ENCODE data around the gene KPNA5.

DNA sequence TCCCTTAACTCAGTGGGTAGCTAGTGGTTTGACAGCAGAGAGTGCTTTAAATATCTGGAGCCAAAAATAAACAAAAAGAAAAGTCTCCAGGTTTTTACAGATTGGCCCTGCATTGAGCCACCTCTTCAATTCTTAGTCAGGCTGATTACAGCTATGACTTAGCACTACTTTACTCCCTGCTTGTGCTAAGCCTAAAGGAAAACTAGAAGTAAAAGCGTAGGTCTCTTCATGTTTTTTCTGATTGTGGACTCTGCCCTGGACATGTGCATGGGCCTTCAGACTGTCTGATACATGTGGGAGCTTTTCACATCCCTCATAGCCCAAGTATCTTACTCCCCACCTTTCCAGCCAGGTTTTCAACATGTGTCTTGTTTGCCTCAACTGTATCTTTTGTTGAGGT, 33.3 kb downstream of the KPNA5 start:
- TF ChIP-seq, protein P1, sequence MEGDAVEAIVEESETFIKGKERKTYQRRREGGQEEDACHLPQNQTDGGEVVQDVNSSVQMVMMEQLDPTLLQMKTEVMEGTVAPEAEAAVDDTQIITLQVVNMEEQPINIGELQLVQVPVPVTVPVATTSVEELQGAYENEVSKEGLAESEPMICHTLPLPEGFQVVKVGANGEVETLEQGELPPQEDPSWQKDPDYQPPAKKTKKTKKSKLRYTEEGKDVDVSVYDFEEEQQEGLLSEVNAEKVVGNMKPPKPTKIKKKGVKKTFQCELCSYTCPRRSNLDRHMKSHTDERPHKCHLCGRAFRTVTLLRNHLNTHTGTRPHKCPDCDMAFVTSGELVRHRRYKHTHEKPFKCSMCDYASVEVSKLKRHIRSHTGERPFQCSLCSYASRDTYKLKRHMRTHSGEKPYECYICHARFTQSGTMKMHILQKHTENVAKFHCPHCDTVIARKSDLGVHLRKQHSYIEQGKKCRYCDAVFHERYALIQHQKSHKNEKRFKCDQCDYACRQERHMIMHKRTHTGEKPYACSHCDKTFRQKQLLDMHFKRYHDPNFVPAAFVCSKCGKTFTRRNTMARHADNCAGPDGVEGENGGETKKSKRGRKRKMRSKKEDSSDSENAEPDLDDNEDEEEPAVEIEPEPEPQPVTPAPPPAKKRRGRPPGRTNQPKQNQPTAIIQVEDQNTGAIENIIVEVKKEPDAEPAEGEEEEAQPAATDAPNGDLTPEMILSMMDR (CRISPR knock-in tag; IDR thresholded peaks at IDR 0.05): no peak
- TF ChIP-seq SOX6 (IDR thresholded peaks at IDR 0.05) (no peak), SOX6 (CRISPR knock-in tag; IDR thresholded peaks at IDR 0.05) (no peak), PAWR (CRISPR knock-in tag; IDR thresholded peaks at IDR 0.05; ENCODE audit: borderline replicate concordance) (no peak), SRY (CRISPR knock-in tag; IDR thresholded peaks at IDR 0.05) (no peak), ZSCAN20 (CRISPR knock-in tag; IDR thresholded peaks at IDR 0.05; ENCODE audit: borderline replicate concordance) (no peak), ZNF12 (CRISPR knock-in tag; IDR thresholded peaks at IDR 0.05) (no peak)
